HG02763 (cell line): ENCODE measurements around the gene MSL3B.

Experiments used
- ATAC-seq: cut with Tn5 transposase; IDR thresholded peaks from one replicate; pipeline ENCODE4 v1.9.1; 2021; ENCODE audit warnings: mild to moderate bottlenecking, moderate library complexity; ENCODE audit not compliant: unreplicated experiment

Gene MSL3B

GRCh38 chr2:233835230-233836186 lies 32.7 kb downstream of the MSL3B start:
- ATAC-seq = no peak

DNA sequence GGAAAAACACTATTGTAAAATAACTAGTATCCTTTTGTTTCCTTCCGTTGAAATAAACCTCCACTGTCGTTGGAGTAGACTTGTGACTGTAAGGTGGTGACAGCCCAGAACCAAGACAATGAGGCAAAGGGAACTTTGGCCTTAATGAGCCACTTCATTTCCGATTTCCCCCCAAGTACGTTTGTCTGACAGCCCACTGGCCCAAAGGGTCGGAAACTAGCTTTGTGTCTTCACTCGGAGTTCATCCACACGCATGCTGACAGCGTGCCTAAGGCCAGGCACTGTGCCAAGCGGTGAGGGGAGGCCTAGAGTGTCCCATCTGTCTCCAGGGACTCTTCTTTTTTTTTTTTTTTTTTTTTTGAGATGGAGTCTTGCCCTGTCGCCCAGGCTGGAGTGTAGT lies 34.8 kb downstream of the MSL3B start:
- no peak for ATAC-seq

DNA sequence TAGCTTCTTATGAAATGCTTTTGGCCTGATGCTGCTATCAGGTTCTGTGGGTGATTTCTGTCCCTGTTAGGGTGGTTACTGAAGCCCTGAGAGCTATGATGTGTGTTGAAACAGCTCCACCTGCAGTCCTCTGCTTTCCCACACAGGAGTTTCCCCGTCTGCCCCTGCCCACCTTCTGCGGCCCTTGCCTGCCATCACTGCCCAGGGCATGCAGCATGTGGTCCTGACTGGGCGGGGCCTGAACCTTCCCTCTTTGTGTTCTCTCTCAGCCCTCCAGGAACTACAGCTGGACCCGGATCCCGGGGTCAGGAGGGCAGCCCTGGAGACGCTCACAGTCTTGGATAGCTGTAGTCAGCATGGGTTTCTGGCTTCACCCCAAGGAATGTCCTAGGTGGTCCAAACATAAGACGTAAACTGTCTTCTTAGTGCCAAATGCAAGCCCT lies 35.3 kb downstream of the MSL3B start:
- no peak for ATAC-seq

DNA sequence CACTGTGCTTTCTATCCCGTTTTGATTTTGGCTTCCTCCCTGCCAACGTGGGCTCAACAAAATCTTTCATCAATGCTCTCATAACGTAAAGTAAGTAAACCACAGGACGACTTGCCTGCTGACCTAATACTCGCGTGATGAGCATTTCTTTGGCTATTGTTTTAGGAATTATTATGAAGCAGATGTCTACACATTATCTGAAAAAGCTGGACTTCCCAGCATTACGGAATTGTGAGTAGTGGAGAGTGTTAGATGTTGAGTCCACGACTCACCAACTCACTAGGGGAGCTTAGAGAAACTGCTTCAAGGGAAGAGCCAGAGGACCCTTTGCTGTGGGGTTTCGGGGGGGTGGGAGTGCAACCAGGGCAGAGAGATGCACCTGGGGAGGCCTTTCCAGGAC lies 35.8 kb downstream of the MSL3B start:
- no peak for ATAC-seq

- ATAC-seq = no peak
These were observed 36.3 kb downstream of the MSL3B start for GRCh38 chr2:233831861-233832260.

DNA sequence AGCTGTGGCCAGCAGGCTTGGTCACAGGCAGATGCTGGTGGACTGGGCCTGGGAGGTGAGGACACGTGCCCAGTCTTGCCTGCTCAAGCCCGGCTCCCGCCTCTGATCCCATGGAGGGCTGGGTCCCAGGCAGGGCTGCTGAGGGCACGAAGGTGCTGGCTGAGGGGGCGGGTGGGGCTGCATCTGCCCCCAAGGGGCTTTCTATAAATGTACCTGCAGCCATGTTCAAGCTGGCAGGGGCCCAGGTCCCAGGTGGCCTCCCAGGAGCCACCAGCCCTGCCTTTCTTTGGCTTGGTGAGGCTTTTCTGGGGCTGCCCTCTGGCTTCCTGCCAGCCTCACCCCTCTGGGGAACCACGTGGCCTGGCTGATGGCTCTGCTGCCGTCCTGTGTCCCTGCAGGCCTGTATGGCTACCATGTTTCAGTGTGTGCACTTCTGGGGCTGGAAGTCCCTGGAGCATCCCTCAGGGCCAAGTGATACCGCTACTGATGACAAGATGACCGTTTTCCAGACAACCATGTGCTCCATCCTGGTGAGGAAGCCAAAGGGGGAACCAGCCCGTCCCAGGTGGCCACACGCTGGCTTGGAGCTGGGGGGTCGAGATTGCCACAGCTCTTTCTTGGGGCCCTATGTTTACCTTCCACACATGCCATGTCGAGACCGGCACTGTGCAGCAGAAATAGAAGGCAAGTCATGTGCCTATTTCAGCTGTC lies 37.0 kb downstream of the MSL3B start:
- no peak for ATAC-seq

DNA sequence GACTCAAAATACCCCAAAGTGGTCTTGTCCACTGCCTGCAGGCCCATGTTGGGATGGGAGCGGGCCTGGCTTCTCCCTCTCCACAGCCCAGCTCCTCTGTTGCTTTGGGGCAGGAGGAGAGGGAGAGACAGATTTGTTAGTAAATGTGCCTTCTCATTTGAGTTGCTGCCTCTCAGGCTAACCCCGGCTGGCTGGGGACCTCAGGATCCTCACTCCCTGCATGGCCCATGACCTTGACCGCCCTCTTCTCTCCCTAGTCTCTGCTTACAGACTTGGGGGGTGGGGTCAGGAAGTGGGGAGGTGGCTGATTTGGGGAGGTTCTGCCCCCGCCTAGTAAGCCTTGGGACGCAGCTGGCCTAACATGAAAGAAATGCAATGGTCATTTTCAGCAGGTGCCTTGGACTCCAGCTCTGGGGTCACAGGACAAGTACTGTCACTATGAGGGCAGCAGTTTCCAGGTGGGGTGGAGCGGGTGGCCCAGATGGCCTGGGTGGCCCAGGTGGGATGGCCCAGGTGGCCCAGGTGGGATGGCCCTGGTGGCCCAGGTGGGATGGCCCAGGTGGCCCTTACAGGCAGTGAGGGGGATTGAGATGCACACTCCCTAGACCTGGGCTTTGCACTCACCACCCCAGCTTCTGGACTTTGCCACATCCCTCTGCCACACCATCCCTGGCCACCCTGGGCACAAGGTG lies 37.9 kb downstream of the MSL3B start:
- ATAC-seq = no peak

DNA sequence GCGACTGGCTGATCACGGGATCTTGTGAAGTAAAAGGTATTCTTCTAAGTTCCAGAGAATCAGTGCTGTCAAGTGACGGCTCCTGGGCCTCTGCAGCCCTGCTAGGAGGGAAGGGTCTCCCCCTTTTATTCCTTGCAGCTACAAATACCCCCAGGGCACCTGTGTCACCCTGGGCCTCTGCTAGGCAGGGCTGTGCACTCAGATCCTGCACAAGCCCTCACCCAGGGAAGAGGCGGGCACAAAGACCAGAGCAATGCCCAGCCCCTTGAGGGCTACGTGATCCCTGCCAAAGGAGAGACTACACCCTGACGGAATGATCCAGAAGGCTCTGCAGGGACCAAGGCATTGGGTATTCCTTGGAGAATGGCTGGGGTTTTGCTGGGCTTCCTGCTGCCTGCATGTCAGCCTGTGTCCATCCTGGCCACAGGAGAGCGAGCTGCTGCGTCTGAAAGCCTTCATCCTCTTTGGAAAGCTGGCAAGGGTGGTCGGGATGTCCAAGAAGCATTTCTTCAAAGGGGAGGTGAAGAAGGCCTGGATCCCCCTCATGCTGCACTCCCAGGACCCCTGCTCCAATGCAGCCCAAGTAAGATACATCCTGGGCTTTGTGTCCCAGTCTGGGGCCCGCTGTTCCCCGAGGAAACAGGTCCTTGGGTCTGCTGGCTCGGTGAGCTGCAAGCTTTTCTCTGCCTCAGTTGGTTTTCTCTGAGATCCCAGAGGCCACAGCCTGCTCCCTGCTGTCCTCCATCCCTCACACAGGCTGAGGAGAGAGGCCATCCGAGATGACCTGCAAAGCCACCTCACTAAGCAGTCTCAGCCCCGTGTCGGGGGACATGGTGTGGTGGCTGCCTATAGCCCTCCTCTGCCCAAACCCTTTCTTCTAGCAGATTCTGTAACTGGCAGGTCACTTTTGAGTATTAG lies 38.7 kb downstream of the MSL3B start:
- no peak for ATAC-seq

- ATAC-seq = no peak
These were observed 39.5 kb downstream of the MSL3B start for GRCh38 chr2:233828546-233829192.

GRCh38 chr2:233824373-233824772 lies 43.8 kb downstream of the MSL3B start:
- ATAC-seq = no peak

DNA sequence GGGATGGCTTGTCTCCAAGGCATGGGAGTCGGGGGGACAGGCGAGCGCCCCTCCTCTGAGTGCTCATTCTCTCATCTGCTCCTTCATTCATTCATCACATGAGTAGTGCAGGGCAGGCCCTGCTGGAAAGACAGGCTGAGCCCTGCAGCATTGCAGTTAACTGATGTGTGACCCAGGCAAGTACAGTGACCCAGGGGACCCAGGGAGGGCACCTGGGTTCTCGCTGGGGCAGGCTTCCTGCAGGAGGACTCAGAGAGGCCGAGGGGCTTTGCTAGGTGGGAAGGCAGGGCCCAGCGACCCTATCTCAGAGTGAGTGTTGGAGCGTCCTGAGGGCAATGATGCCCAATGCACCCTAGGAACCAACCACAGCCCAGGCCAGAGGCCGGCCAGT lies 44.5 kb downstream of the MSL3B start:
- ATAC-seq = no peak

- ATAC-seq = no peak
These were observed 45.1 kb downstream of the MSL3B start for GRCh38 chr2:233822781-233823730.

DNA sequence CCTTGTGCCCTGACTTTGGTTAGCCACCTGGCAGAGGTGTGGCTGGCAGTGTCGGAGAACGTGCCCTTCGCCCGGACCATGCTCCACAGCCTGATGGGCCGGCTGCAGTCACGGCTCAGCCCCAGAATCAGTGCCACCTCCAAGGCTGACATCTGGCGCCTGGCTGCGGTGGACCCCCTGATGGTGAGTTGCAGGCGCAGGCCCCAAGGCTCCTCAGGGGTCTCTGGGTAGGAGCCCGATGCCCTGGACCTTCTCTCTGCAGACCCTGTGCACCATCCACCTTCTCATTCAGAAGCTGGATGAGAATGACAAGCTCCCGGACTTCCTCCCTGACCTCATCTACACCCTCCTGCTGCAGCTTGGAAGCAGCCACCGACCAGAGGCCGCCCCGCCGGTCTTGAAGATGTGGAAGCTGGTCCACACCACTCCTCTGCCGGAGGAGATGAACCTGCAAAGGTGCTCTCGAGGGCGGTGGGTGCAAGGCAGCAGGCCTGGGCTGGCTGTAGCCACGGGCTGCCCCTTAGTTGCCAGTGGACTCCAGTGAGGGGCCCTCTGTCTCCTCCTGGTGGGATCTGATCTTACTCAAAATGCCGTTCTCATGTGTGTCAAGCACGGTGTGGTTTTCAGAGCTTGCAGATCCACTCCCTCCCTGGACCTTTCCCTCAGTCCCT lies 46.0 kb downstream of the MSL3B start:
- no peak for ATAC-seq

- no peak for ATAC-seq
These were observed 46.5 kb downstream of the MSL3B start for GRCh38 chr2:233821709-233822100.

DNA sequence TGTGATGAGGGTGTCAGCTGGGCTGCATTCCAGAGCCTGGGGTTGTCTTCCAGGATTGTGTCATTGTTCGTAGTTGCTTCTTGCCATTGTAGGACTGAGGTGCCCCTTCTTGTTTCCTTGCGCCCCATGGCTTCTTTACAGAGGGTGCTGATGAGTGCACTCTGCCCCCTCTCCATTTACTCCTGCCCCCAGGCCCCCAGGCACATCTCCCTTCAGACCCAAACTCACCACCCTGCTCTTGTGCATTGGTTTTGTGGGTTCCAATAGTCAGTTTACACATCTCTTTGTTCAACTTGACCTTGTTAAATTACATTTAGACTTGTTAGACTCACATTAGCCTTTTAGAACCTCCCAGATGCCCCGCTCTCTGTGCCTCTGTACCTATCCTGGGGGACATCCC lies 47.0 kb downstream of the MSL3B start:
- ATAC-seq = no peak

- no peak for ATAC-seq
These were observed 47.4 kb downstream of the MSL3B start for GRCh38 chr2:233820774-233821105.

DNA sequence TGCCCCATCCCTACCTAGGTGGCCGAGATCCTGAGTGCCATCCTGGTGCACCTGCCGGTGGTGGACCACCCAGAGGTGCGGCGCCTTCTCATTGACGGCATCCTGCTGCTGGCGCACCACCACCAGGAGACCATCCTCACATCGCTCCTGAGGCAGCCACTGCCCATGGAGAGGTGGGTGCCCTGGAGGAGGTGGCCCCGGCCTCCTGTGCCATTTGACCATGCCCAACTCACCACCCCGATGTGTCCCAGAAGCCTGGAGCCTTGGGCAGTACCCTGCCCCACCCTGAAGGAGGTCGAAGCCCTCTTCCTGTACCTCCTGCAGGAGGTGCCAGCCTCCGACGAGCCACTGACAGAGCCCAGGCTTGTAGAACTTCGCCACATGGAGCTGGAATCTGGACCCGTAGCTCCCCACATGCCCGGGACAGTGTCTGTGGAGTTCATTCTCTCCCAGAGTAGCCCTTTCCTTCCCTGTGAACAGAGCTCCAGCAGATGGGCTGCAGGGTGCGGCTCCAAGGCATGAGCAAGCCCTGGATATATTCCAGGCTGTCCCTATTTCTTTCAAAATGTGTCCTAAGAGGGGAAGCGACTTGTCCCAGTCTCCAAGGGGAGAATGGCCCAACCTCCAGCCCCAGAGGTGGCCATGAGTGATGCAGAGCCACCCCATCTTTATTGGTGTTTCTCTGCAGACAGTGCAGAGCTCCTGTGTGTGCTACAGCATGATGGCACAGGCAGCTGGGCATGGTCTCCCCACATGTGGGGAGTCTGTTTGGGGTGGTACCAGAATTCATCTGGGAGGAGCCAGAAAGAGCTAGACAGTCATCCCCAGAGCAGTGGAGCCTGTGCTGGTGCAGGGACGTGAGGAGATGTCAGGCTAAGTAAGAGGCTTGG lies 48.1 kb downstream of the MSL3B start:
- ATAC-seq = no peak
